Naive thymus-derived CD4-positive, alpha-beta T cell (primary cell): ENCODE measurements around the gene TNFRSF13B. TPM values are rescaled to one million over a fixed set of nuclear protein-coding genes. Genes with fewer than 3 reads are reported as not detected.

Experiments
- ATAC-seq: fragments of 150-1000 bp; cut with Tn5 transposase; 2 replicates; pipeline ENCODE4 v1.10.0; 2021; ENCODE audit warnings: mild to moderate bottlenecking, moderate library complexity
- CTCF ChIA-PET: fragments of 350-600 bp; sonication (Branson Sonifier 250); formaldehyde crosslinking; loops from one replicate; lab custom pipeline; 2021; ENCODE audit warnings: antibody characterized with exemption; lab: Charles Lee
- POLR2A ChIA-PET: fragments of 350-600 bp; sonication (Branson Sonifier 250); formaldehyde crosslinking; loops from one replicate; lab custom pipeline; 2021; ENCODE audit warnings: antibody characterized with exemption, inconsistent platforms; lab: Charles Lee
- DNase-seq, 9 donors: peaks; one replicate each; pipeline versions ENCODE4 v3.0.0 to v3.0.0-alpha.2; 2020 to 2022; ENCODE audit warnings: mixed read lengths in 1 of 9
- H3K27ac ChIP-seq: one replicate; pipeline ENCODE4 v1.7.0; 2013; ENCODE audit warnings: mild to moderate bottlenecking, low read depth, low read length, moderate library complexity
- H3K27me3 ChIP-seq, 2 donors: one replicate each; pipeline ENCODE4 v1.7.0; 2013; ENCODE audit warnings: low read length in 2 of 2, mild to moderate bottlenecking in 2 of 2, moderate library complexity in 2 of 2; ENCODE audit not compliant: control insufficient read depth in 2 of 2, insufficient read depth in 2 of 2
- H3K36me3 ChIP-seq, 3 experiments: 1 replicate in 2 of 3; 2 replicates in 1 of 3; pipeline ENCODE4 v1.7.0; 2013; ENCODE audit warnings: low read length in 3 of 3, mild to moderate bottlenecking in 3 of 3, moderate library complexity in 1 of 3; ENCODE audit not compliant: insufficient read depth in 3 of 3, control insufficient read depth in 2 of 3
- H3K4me1 ChIP-seq, 2 donors: one replicate each; pipeline ENCODE4 v1.7.0; 2013; ENCODE audit warnings: low read length in 2 of 2, mild to moderate bottlenecking in 2 of 2, moderate library complexity in 1 of 2; ENCODE audit not compliant: control insufficient read depth in 2 of 2, insufficient read depth in 2 of 2
- H3K4me3 ChIP-seq: 2 replicates; pipeline ENCODE4 v1.7.0; 2013; ENCODE audit warnings: mild to moderate bottlenecking, low read length
- H3K9me3 ChIP-seq, 3 experiments: 1 replicate in 2 of 3; 2 replicates in 1 of 3; pipeline ENCODE4 v1.7.0; 2013; ENCODE audit warnings: low read length in 3 of 3; ENCODE audit not compliant: control insufficient read depth in 2 of 3
- H3K27ac Mint-ChIP-seq, 9 donors: one replicate each; pipeline ENCODE4 v1.8.0; 2020 to 2022; ENCODE audit warnings: mixed read lengths in 9 of 9, mild to moderate bottlenecking in 8 of 9, moderate library complexity in 5 of 9, inconsistent platforms in 2 of 9
- H3K27me3 Mint-ChIP-seq, 5 donors: one replicate each; pipeline ENCODE4 v1.8.0; 2021 to 2022; ENCODE audit warnings: mixed read lengths in 5 of 5, mild to moderate bottlenecking in 1 of 5
- H3K36me3 Mint-ChIP-seq, 5 donors: one replicate each; pipeline ENCODE4 v1.8.0; 2020 to 2022; ENCODE audit warnings: mixed read lengths in 5 of 5, mild to moderate bottlenecking in 3 of 5, inconsistent platforms in 1 of 5
- H3K4me1 Mint-ChIP-seq, 7 donors: one replicate each; pipeline ENCODE4 v1.8.0; 2020 to 2022; ENCODE audit warnings: mixed read lengths in 7 of 7, mild to moderate bottlenecking in 3 of 7, inconsistent platforms in 1 of 7
- H3K4me3 Mint-ChIP-seq, 10 donors: one replicate each; pipeline ENCODE4 v1.8.0; 2020 to 2022; ENCODE audit warnings: mild to moderate bottlenecking in 10 of 10, mixed read lengths in 10 of 10, moderate library complexity in 6 of 10, inconsistent platforms in 2 of 10
- H3K9me3 Mint-ChIP-seq, 11 donors: one replicate each; pipeline ENCODE4 v1.8.0; 2020 to 2022; ENCODE audit warnings: mixed read lengths in 11 of 11, mild to moderate bottlenecking in 4 of 11, inconsistent platforms in 1 of 11, moderate library complexity in 1 of 11
- intact Hi-C, 2 donors: fragments of 100-400 bp; cut with micrococcal nuclease; formaldehyde crosslinking; loops; one replicate each; pipeline ENCODE4 v1.15.1; 2023
- polyA plus RNA-seq, 2 donors: library from polyadenylated mRNA; unstranded; fragments of 300-500 nt; fragmentation: Illumina TruSeq; gene quantifications; one replicate each; pipeline ENCODE4 v1.2.3, GENCODE V29; 2021
- total RNA-seq, 6 experiments: library from RNA in 5 of 6; stranded (reverse) in 5 of 6; gene quantifications; 1 replicate in 5 of 6; 2 replicates in 1 of 6; pipeline ENCODE4 v1.2.3 and lab custom pipeline; 2021 to 2026

The TNFRSF13B gene
- total and polyA plus RNA-seq, 7 experiments from 2014 or later, result 0.21 to 2.4 (median 1.3) TPM; not detected in 3

DNA sequence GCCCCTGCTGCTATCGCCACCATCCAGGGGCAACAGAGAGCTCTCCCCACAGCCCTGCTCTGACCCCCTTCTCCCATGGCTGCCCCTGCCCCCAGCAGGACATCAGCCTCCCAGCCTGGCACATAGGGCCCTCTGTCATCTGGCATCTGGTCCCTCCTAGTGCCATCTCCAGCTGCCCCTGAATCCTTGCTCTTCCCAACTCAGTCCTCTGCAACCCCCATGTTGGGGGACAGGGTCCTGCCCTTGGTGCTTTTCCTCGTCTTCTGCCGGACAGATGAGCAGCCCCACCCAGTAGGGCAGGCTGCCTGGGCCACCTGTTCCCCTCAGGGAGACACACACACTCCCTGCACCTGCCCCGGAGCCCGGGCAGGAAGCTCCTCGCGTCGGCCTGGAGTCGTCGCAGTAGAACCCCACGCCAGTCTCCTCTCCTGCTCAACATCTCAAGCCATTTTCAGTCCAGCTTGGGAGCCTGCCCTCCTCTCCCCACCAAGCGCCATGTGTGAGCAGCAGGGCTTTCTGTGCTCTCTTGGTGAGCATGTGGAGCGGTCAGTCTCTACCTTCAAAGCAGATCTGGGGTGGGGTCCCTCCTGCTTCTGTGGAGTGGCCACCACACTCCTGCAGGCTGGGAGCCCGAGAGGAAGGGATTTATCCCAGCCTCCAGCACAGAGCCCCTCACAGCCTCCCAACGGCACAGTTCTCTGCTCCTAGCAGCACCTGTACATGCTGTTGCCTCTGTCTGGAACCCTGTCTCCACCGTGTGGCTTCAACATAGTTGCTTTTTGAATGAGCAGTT, 28.2 kb downstream of the TNFRSF13B start:
- H3K27me3 ChIP-seq, result no peaks in the 10 kb centered on the region
- H3K4me3 ChIP-seq, result no peak overlapping the region
- ChIA-PET CTCF (no interaction called here), POLR2A (interaction anchor here (0.5 kb wide), 1 partner anchor 316 kb away, joined by 3 read pairs; no protein-coding TSS in a partner anchor)
- peaks cover 0 to 10% (median 0%) of the 10 kb centered on the region in 5 donors for H3K27me3 Mint-ChIP-seq
- peaks cover 0 to 16% (median 7%) of the 10 kb centered on the region in 11 donors for H3K9me3 Mint-ChIP-seq
- no peak overlapping the region for H3K27ac ChIP-seq
- H3K27ac Mint-ChIP-seq, result no peak overlapping the region
- no peaks in the 10 kb centered on the region for H3K36me3 ChIP-seq
- ATAC-seq (no peak), DNase-seq (no peak)
- peaks cover 0 to 5% (median 0%) of the 10 kb centered on the region in 7 donors for H3K4me1 Mint-ChIP-seq
- H3K36me3 Mint-ChIP-seq, result peaks cover 0 to 8% (median 4%) of the 10 kb centered on the region in 5 donors
- no peak overlapping the region for H3K4me3 Mint-ChIP-seq
- intact Hi-C loops, result no loop called here
- H3K9me3 ChIP-seq, result peaks cover 0 to 5% (median 3%) of the 10 kb centered on the region in 3 experiments
- no peaks in the 10 kb centered on the region for H3K4me1 ChIP-seq

DNA sequence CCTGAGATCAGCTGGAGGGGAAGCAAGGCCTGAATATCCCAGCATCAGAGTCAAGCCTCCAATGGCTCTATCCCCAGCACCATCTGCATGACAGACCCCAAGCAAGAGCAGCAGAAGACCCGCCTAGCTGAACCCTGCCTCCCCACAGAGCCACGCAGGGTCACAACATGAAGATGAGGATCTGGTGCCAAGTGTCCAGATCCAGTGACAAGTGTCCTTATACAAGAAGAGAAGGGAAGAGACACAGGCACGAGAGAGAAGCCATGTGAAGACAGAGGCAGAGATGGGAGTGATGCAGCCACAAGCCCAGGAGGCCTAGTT, 28.9 kb downstream of the TNFRSF13B start:
- Histone ChIP-seq H3K27me3 (no peaks in the 10 kb centered on the region), H3K9me3 (no peaks in the 10 kb centered on the region), H3K4me3 (no peak overlapping the region), H3K27ac (no peak overlapping the region), H3K4me1 (no peaks in the 10 kb centered on the region), H3K36me3 (no peaks in the 10 kb centered on the region)
- Mint-ChIP-seq H3K36me3 (peaks cover 0 to 4% (median 0%) of the 10 kb centered on the region in 5 donors), H3K4me3 (no peak overlapping the region), H3K9me3 (peaks cover 0 to 9% (median 2%) of the 10 kb centered on the region in 11 donors), H3K27ac (peak overlapping the region in 1 of 9 donors; percentile 5), H3K27me3 (peaks cover 0 to 7% (median 0%) of the 10 kb centered on the region in 5 donors), H3K4me1 (peaks cover 0 to 5% (median 0%) of the 10 kb centered on the region in 7 donors)
- intact Hi-C loops, result no loop called here
- POLR2A ChIA-PET, result interaction anchor here (0.5 kb wide), 1 partner anchor 316 kb away, joined by 3 read pairs; no protein-coding TSS in a partner anchor
- CTCF ChIA-PET, result no interaction called here
- ATAC-seq (no peak), DNase-seq (no peak)

DNA sequence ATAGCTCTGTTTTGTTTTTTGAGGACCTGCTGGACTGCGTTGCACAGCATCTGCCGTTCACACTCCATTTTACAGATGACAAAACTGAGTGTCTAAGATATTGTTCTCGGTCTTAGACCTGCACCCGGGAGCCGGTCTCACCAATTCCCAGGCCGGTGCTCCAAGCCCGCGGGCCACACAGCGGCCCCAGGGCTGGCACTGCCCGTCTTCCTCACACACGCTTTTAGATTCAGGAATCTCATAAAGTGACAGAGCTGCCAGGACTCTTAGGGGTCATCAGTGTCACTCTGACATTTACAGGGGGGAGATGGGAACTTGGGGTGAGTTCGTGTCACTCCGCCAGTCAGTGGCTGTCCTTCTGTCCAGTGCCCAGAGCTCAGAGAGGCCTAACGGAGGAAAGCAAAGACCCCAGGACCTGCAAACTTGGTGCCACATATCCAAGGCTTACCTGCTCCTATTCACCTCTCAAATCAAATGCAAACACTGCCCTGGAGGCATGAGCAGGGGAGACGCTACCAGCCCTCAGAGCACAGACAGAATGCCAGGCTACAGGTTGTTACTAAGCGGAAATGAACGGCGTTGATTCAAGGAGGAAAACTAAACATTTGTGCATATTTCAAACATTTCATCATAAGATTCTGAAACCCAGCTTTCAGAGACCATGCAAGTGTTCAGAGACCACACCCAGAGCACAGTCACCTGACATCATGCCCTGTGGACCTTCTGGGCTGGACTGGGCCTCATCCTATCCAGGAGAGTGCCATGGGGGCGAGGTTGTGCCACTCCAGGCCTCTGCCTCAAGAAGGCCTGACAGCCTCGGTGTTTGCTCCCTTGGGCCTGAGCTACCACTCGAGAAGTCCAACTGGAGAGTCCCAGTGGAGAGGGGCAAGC, 29.5 kb downstream of the TNFRSF13B start:
- ChIA-PET CTCF (no interaction called here), POLR2A (no interaction called here)
- H3K27me3 ChIP-seq, result no peaks in the 10 kb centered on the region
- H3K36me3 ChIP-seq, result no peaks in the 10 kb centered on the region
- H3K4me3 Mint-ChIP-seq, result no peak overlapping the region
- no peak for DNase-seq
- H3K4me3 ChIP-seq, result no peak overlapping the region
- H3K9me3 ChIP-seq, result no peaks in the 10 kb centered on the region
- H3K27ac ChIP-seq, result no peak overlapping the region
- no peaks in the 10 kb centered on the region for H3K4me1 ChIP-seq
- peaks cover 0 to 3% (median 0%) of the 10 kb centered on the region in 11 donors for H3K9me3 Mint-ChIP-seq
- no peaks in the 10 kb centered on the region for H3K36me3 Mint-ChIP-seq
- no peak for ATAC-seq
- intact Hi-C loops, result no loop called here
- peaks cover 0 to 7% (median 0%) of the 10 kb centered on the region in 5 donors for H3K27me3 Mint-ChIP-seq
- H3K4me1 Mint-ChIP-seq, result peaks cover 0 to 5% (median 0%) of the 10 kb centered on the region in 7 donors
- H3K27ac Mint-ChIP-seq, result peak overlapping the region in 1 of 9 donors; percentile 40

DNA sequence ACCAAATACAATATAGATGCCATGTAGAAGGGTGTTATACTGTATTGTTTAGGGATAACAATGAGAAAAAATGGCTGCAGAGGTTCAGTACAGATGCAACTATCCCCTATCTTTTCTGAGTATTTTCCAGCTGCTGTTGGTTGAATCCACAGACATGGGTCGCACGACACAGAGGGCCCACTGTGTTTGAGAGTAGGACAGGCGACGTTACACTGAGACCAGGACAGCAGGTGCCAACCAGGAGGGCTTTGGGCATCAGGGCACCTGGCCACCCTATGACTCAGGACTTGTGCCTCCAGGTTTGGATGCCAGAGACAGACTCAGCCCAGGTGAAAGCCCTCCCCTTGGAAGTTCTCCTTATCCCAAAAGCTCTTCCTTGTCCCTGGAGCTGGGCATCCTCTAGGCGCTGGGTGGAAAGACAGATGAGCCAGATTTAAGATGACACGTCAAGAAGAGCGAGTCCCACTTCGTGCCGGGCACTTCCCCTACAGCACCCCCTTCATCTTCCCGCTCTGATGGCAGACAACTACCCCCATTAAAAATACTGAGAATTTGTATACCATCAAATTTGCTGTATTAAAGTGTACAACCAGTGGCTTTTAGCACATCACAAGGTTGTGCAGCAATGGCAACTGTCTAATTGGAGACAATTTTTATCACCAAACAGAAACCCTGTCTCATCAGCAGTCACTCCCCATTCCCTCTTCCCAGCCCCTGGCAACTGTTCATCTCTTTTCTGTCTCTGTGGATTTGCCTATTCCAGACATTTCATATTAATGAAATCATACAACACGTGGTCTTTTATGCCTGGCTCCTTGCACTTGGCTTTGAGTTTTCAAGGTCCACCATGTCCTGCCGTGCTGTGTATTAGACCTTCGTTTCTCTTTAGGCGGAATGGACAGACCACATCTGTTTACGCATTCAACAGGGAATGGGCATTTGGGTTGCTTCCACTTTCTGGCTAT, 30.6 kb downstream of the TNFRSF13B start:
- intact Hi-C loops, result no loop called here
- H3K27me3 ChIP-seq, result no peaks in the 10 kb centered on the region
- H3K4me1 ChIP-seq, result no peaks in the 10 kb centered on the region
- DNase-seq (no peak), ATAC-seq (no peak)
- POLR2A ChIA-PET, result no interaction called here
- no peak overlapping the region for H3K27ac ChIP-seq
- Mint-ChIP-seq H3K4me1 (peaks cover 0 to 5% (median 0%) of the 10 kb centered on the region in 7 donors), H3K4me3 (no peak overlapping the region), H3K9me3 (no peaks in the 10 kb centered on the region), H3K36me3 (no peaks in the 10 kb centered on the region), H3K27me3 (peaks cover 0 to 7% (median 0%) of the 10 kb centered on the region in 5 donors), H3K27ac (no peak overlapping the region)
- H3K9me3 ChIP-seq, result no peaks in the 10 kb centered on the region
- CTCF ChIA-PET, result no interaction called here
- no peaks in the 10 kb centered on the region for H3K36me3 ChIP-seq
- no peak overlapping the region for H3K4me3 ChIP-seq

DNA sequence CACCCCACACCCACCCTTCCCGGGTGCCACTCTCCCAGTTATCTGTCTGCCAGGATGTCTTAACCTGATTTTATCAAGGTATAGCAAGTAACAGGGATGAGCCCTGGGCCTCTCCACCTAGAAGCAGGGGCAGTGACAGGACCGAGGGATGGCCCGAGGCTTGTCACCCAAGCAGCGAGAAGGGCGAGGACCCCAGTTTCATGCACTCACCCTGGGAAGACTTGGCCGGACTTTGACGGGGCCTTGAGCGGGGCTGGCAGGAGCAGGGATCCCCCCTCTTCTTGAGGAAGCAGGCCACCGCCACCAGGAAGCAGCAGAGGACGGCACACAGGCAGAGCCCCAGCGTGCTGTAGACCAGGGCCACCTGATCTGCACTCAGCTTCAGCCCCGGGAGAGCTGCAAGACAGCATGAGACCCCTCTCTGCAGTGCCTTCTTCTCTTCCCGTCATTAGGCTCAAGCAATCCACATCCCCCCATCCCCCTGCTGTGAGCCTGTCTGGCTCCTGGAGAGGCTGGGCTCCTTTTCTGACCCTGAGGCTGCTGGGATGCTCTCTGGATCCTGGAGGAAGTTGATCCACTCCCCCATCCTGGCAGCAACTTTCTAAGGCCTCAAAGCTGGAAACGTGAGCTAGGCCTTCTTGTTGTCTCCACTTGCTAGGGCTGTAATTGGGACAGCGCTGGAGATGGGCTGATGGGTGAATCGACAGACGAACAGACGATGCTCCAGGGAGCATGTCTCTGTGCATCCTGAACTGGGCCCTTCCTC, 31.6 kb downstream of the TNFRSF13B start:
- ATAC-seq, result no peak
- Mint-ChIP-seq H3K4me1 (peaks cover 0 to 3% (median 0%) of the 10 kb centered on the region in 7 donors), H3K27ac (no peak overlapping the region), H3K36me3 (no peaks in the 10 kb centered on the region), H3K9me3 (no peaks in the 10 kb centered on the region), H3K4me3 (no peak overlapping the region), H3K27me3 (peaks cover 0 to 4% (median 0%) of the 10 kb centered on the region in 5 donors)
- Histone ChIP-seq H3K27me3 (no peaks in the 10 kb centered on the region), H3K4me3 (no peak overlapping the region), H3K27ac (no peak overlapping the region), H3K4me1 (no peaks in the 10 kb centered on the region), H3K36me3 (no peaks in the 10 kb centered on the region), H3K9me3 (no peaks in the 10 kb centered on the region)
- CTCF ChIA-PET, result no interaction called here
- POLR2A ChIA-PET, result no interaction called here
- no peak for DNase-seq
- intact Hi-C loops, result no loop called here
